NB4 (cell line): ENCODE results near the gene CERKL.

Experiments
- MAX ChIP-seq: IDR thresholded peaks from 2 replicates; pipeline ENCODE4 v1.6.1; 2011; ENCODE audit warnings: low read depth, low read length
- MYC ChIP-seq: IDR thresholded peaks from 2 replicates; pipeline ENCODE4 v1.6.1; 2011; ENCODE audit warnings: low read depth, low read length
- POLR2A ChIP-seq: IDR thresholded peaks from 2 replicates; pipeline ENCODE4 v1.6.1; 2011; ENCODE audit warnings: mild to moderate bottlenecking; ENCODE audit not compliant: insufficient read length; ENCODE audit errors: extremely low read depth
- TF ChIP-seq, protein P1 (sequence below): IDR thresholded peaks from one replicate; pipeline ENCODE4 v1.5.1; 2012; ENCODE audit warnings: low read depth, low read length

GRCh38 chr2:181552808-181553207 lies 104.1 kb downstream of the CERKL start:
- TF ChIP-seq, protein P1, sequence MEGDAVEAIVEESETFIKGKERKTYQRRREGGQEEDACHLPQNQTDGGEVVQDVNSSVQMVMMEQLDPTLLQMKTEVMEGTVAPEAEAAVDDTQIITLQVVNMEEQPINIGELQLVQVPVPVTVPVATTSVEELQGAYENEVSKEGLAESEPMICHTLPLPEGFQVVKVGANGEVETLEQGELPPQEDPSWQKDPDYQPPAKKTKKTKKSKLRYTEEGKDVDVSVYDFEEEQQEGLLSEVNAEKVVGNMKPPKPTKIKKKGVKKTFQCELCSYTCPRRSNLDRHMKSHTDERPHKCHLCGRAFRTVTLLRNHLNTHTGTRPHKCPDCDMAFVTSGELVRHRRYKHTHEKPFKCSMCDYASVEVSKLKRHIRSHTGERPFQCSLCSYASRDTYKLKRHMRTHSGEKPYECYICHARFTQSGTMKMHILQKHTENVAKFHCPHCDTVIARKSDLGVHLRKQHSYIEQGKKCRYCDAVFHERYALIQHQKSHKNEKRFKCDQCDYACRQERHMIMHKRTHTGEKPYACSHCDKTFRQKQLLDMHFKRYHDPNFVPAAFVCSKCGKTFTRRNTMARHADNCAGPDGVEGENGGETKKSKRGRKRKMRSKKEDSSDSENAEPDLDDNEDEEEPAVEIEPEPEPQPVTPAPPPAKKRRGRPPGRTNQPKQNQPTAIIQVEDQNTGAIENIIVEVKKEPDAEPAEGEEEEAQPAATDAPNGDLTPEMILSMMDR, result no peak
- TF ChIP-seq MAX, result no peak
- no peak for TF ChIP-seq POLR2A
- no peak for TF ChIP-seq MYC
